ENCODE measurements around the gene OR1F1. TPM values are rescaled to one million over a fixed set of nuclear protein-coding genes. Genes with fewer than 3 reads are reported as not detected.
A peak's percentile ranks its signal among the peaks of the same experiment; 100 is the strongest.

The OR1F1 gene
- total and polyA plus RNA-seq, 9 of the 15 experiments (the other 6 are each of a cell fraction or from before 2014, with no cell fraction given), result 0.15 to 0.61 (median 0.35) TPM; not detected in 3

- TF ChIP-seq ZNF76 (CRISPR knock-in tag; IDR thresholded peaks at IDR 0.05; ENCODE audit: borderline replicate concordance) (no peak), JUND (IDR thresholded peaks at IDR 0.05; ENCODE audit: borderline replicate concordance, low read depth, low read length) (peak; percentile 31; the same call in 1 of the 2 replicates), JUND (tag; IDR thresholded peaks at IDR 0.05; ENCODE audit: borderline replicate concordance, low read depth, low read length) (no peak), HMG20A (CRISPR knock-in tag; conservative IDR thresholded peaks at IDR 0.05) (no peak), NEUROD1 (IDR thresholded peaks at IDR 0.05; ENCODE audit: borderline replicate concordance, low read depth, low read length, partially characterized antibody) (no peak), PHB2 (IDR thresholded peaks at IDR 0.05; ENCODE audit: low read depth) (no peak), ZNF318 (IDR thresholded peaks at IDR 0.05; ENCODE audit: borderline replicate concordance in 1 of 2, low read depth in 1 of 2) (no peak), SIX5 (IDR thresholded peaks at IDR 0.05; ENCODE audit: borderline replicate concordance in 1 of 2, insufficient read depth in 1 of 2, low read depth in 1 of 2, low read length in 2 of 2) (no peak), CBX1 (IDR thresholded peaks at IDR 0.05; ENCODE audit: low read depth) (no peak), KLF6 (CRISPR knock-in tag; IDR thresholded peaks at IDR 0.05; ENCODE audit: borderline replicate concordance) (no peak), NR2C2 (CRISPR knock-in tag; IDR thresholded peaks at IDR 0.05) (no peak), NR2C2 (tag; IDR thresholded peaks at IDR 0.05) (no peak), SP2 (IDR thresholded peaks at IDR 0.05; ENCODE audit: extremely low read depth, low read depth, low read length, poor library complexity, severe bottlenecking) (no peak), BDP1 (IDR thresholded peaks at IDR 0.05; ENCODE audit: insufficient read depth, insufficient read length) (no peak), ZNF586 (CRISPR knock-in tag; conservative IDR thresholded peaks at IDR 0.05) (no peak), STAT6 (CRISPR knock-in tag; IDR thresholded peaks at IDR 0.05) (no peak), ZBTB8A (IDR thresholded peaks at IDR 0.05; ENCODE audit: partially characterized antibody) (no peak)
Measured at GRCh38 chr16:3173892-3174617, 13.9 kb upstream of the OR1F1 start (continued).
